Measurements from ENCODE around the gene COMT. TPM values are rescaled to one million over a fixed set of nuclear protein-coding genes. Genes with fewer than 3 reads are reported as not detected.

Gene COMT
- total and polyA plus RNA-seq, 9 of the 15 experiments (the other 6 are each of a cell fraction or from before 2014, with no cell fraction given) = 12.5 to 351 (median 155) TPM

GRCh38 chr22:19972652-19973550 is 31.3 kb downstream of the COMT start:
- in situ Hi-C loops (cut with MboI) (loop anchor here (5.0 kb wide), 3 partner anchors 39 to 154 kb away; no protein-coding TSS in a partner anchor), intact Hi-C loops (cut with micrococcal nuclease) (loop anchor here (10.0 kb wide), 2 partner anchors 262 to 322 kb away; no protein-coding TSS in a partner anchor)
- WGBS (ENCODE audit: insufficient coverage, low coverage, missing lambda C conversion rate) = 82% methylated on average over 49 of the region's 50 CpGs
- Histone ChIP-seq H2AFZ (ENCODE audit: low read depth, low read length) (no peak overlapping the region), H4K20me1 (replicated peaks; ENCODE audit: control insufficient read depth, insufficient read depth, low read length) (peaks cover 39% of the 10 kb centered on the region), H3K4me2 (ENCODE audit: insufficient read depth, low read length) (no peak overlapping the region), H3K27ac (ENCODE audit: extremely low read depth, low read depth, low read length) (no peak overlapping the region), H3K4me1 (replicated peaks in 1 of 2; ENCODE audit: control insufficient read depth in 2 of 2, insufficient read depth in 2 of 2, low read length in 2 of 2) (peaks cover 18 to 91% of the 10 kb centered on the region in 2 experiments), H3K4me3 (no peak overlapping the region), H3K36me3 (ENCODE audit: control insufficient read depth, insufficient read depth, low read length) (peaks cover 49% of the 10 kb centered on the region; the same call in 2 of the 3 replicates), H3K9me3 (replicated peaks; ENCODE audit: control insufficient read depth, insufficient read depth, low read depth, low read length) (no peaks in the 10 kb centered on the region), H3K9me1 (ENCODE audit: control insufficient read depth, insufficient read depth, low read length) (peaks cover 21% of the 10 kb centered on the region), H3K27me3 (ENCODE audit: control insufficient read depth in 2 of 2, insufficient read depth in 2 of 2, low read length in 2 of 2) (no peaks in the 10 kb centered on the region), H3K9ac (ENCODE audit: insufficient read depth in 1 of 2, low read depth in 2 of 2, low read length in 2 of 2) (peak overlapping the region in 1 of 2 experiments; percentile 59; a peak in 2 of 4 replicates), H3K79me2 (ENCODE audit: control insufficient read depth, insufficient read depth, low read length) (no peaks in the 10 kb centered on the region)
- ChIA-PET CTCF (ENCODE audit: low intra/inter-chr PET ratio) (interaction anchor here (0.6 to 4.2 kb wide), 4 partner anchors 39 to 161 kb away, joined by 3 to 109 read pairs (median 5); no protein-coding TSS in a partner anchor), POLR2A (interaction anchor here (0.8 to 13.7 kb wide), 17 partner anchors 8 to 255 kb away, joined by 3 to 115 read pairs (median 5); partner anchors contain the start of genes RANBP1, TANGO2 and TRMT2A)
- FAIRE-seq (no peak), ATAC-seq (peak; percentile 12), DNase-seq (ENCODE audit: extremely low read depth in 1 of 4, low spot score in 3 of 4) (peak; percentile 62 to 97 (median 91))
- BruUV-seq (replicated peaks) = no TSS peak
- TF ChIP-seq ATF1 (CRISPR knock-in tag; IDR thresholded peaks at IDR 0.05) (no peak), ATF1 (tag; IDR thresholded peaks at IDR 0.05) (0 out of 2 replicates have a peak, but pooled peaks have one; percentile 52), THRAP3 (IDR thresholded peaks at IDR 0.05; ENCODE audit: borderline replicate concordance) (no peak), ELF2 (CRISPR knock-in tag; IDR thresholded peaks at IDR 0.05) (peak; percentile 48; the same call in 1 of the 2 replicates), ZKSCAN1 (IDR thresholded peaks at IDR 0.05; ENCODE audit: low read depth, low read length) (peak; percentile 76; the same call in 1 of the 2 replicates), ZFP30 (CRISPR knock-in tag; IDR thresholded peaks at IDR 0.05; ENCODE audit: borderline replicate concordance) (no peak), ARID4B (CRISPR knock-in tag; IDR thresholded peaks at IDR 0.05) (no peak), ZC3H8 (IDR thresholded peaks at IDR 0.05) (no peak), ZNF280B (CRISPR knock-in tag; IDR thresholded peaks at IDR 0.05) (peak; percentile 42; the same call in 1 of the 2 replicates), ZBTB11 (CRISPR knock-in tag; IDR thresholded peaks at IDR 0.05) (no peak)
